Endothelial cell of umbilical vein (primary cell): ENCODE measurements around the gene ROPN1.

Experiments
- CTCF ChIP-seq, 2 donors: IDR thresholded peaks; 1 replicate in 1 of 2; 2 replicates in 1 of 2; pipeline ENCODE4 v1.5.1; 2011; ENCODE audit warnings: low read length in 2 of 2, mild to moderate bottlenecking in 2 of 2, moderate library complexity in 2 of 2, control low read depth in 1 of 2, inconsistent platforms in 1 of 2, low read depth in 1 of 2; ENCODE audit not compliant: insufficient read depth in 1 of 2; ENCODE audit errors: extremely low read depth in 1 of 2
- EZH2 ChIP-seq: IDR thresholded peaks from 2 replicates; pipeline ENCODE4 v1.6.1; 2012; ENCODE audit warnings: borderline replicate concordance, low read depth, mild to moderate bottlenecking, moderate library complexity, low read length, inconsistent platforms; ENCODE audit not compliant: severe bottlenecking
- FOS ChIP-seq: IDR thresholded peaks from 2 replicates; pipeline ENCODE4 v1.6.1; 2011; ENCODE audit warnings: mild to moderate bottlenecking, low read length, moderate library complexity, borderline replicate concordance; ENCODE audit not compliant: insufficient read depth
- JUN ChIP-seq: IDR thresholded peaks from 2 replicates; pipeline ENCODE4 v1.6.1; 2011; ENCODE audit warnings: borderline replicate concordance, low read depth; ENCODE audit not compliant: insufficient read length, insufficient read depth
- POLR2A ChIP-seq: IDR thresholded peaks from 2 replicates; pipeline ENCODE4 v1.6.1; 2012; ENCODE audit warnings: low read depth, mild to moderate bottlenecking, control low read depth, low read length
- POLR2AphosphoS5 ChIP-seq: IDR thresholded peaks from 2 replicates; pipeline ENCODE4 v1.6.1; 2012; ENCODE audit warnings: low read depth, mild to moderate bottlenecking, control low read depth, low read length, moderate library complexity; ENCODE audit not compliant: insufficient read depth
- TF ChIP-seq, protein P1 (sequence below): IDR thresholded peaks from 2 replicates; pipeline ENCODE4 v1.6.1; 2011; ENCODE audit not compliant: insufficient read depth, insufficient read length

DNA sequence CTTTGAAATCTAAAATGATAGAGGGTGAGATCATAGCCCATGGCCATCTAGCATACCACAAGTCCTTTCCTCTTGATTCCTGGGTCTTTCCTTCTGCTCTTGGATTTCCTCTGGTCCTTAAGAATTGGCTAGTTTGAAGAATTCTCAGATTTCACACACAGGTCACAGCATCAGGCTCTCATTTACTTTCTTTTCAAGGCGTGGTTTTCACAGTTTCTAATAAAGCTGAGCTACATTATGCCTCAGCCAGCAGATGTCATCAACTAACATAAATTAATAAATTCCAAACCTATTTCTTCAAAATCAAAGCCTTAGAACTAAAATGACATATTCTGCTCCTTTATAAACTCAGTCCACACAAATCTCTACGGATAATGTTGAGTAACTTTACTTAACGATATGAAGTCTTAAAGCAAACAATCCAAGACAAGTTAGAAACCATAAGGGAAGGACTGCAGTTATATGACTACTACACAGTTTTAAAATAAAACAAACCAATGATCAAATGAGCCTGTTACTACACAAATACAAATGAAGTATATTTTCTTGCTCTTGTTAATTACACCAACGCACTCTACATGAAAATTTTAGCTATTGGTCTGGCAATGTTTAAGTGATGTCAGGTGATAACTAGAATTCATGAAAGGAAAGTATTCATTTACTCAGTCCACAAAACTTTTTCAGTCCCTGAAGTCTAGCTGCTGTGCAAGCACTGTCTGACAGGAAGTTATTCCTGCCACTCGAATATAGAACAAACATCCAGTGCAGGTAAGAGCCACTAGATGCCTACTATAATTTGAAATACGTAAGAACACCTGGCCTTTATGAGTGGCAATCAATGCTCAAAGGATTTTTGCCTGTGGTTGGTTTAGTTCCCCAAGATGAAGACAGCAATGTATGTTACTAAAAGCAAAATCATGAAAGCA, 40.1 kb downstream of the ROPN1 start:
- TF ChIP-seq CTCF (IDR thresholded peaks at IDR 0.05; ENCODE audit: extremely low read depth in 1 of 2, insufficient read depth in 1 of 2, low read depth in 1 of 2, low read length in 2 of 2) (no peak), JUN (no peak), FOS (no peak), POLR2A (no peak), POLR2AphosphoS5 (no peak), EZH2 (no peak)
- TF ChIP-seq, protein P1, sequence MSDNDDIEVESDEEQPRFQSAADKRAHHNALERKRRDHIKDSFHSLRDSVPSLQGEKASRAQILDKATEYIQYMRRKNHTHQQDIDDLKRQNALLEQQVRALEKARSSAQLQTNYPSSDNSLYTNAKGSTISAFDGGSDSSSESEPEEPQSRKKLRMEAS, result no peak
